Ishikawa (cell line): ENCODE data around the gene CREB3L2.

Source experiments
- CEBPB ChIP-seq: IDR thresholded peaks from 2 replicates; pipeline ENCODE4 v1.6.1; 2012
- CREB1 ChIP-seq: IDR thresholded peaks from 2 replicates; pipeline ENCODE4 v1.6.1; 2012; ENCODE audit warnings: low read depth
- FOXM1 ChIP-seq: IDR thresholded peaks from 2 replicates; pipeline ENCODE4 v1.6.1; 2012; ENCODE audit warnings: low read depth, borderline replicate concordance
- RAD21 ChIP-seq: IDR thresholded peaks from 2 replicates; pipeline ENCODE4 v1.6.1; 2012; ENCODE audit warnings: low read depth
- TCF12 ChIP-seq: IDR thresholded peaks from 2 replicates; pipeline ENCODE4 v1.6.1; 2012; ENCODE audit warnings: low read depth
- YY1 ChIP-seq: IDR thresholded peaks from 2 replicates; pipeline ENCODE4 v1.6.1; 2012; ENCODE audit warnings: low read depth

GRCh38 chr7:137838706-137839315 lies 163.1 kb downstream of the CREB3L2 start:
- TF ChIP-seq CREB1 (no peak), CEBPB (no peak), TCF12 (no peak), FOXM1 (no peak), RAD21 (no peak), YY1 (no peak)
